Activated gamma-delta T cell treated with Interleukin-2 at 50 U/mL for 16 hours (primary cell): Measurements from ENCODE around the gene TMEM151B.
A peak's percentile ranks its signal among the peaks of the same experiment; 100 is the strongest.
"Not testable (repeated sequence)": the region's sequence is repeated elsewhere in the genome, so short reads cannot be mapped to it uniquely, and the experiment has no call there.

ENCODE experiments used
- DNase-seq: peaks from one replicate; pipeline ENCODE4 v3.0.0-alpha.2; 2020

TMEM151B gene

GRCh38 chr6:44269921-44270525 lies at the start of gene TMEM151B:
Gene TMEM151B, plus strand, starts transcription at chr6:44270450. Its CDS starts 293 bp downstream, at chr6:44270743.
- DNase-seq = peak; percentile 25

- no peak for DNase-seq
Observed at GRCh38 chr6:44220913-44221290, 49.3 kb upstream of the TMEM151B start.

GRCh38 chr6:44221291-44221960 lies 48.8 kb upstream of the TMEM151B start:
- peak; percentile 66 for DNase-seq

GRCh38 chr6:44221961-44222335 lies 48.3 kb upstream of the TMEM151B start:
- no peak for DNase-seq

- no peak for DNase-seq
Observed at GRCh38 chr6:44222486-44223318, 47.5 kb upstream of the TMEM151B start.

GRCh38 chr6:44223319-44224028 lies 46.8 kb upstream of the TMEM151B start, which contains the start of gene SLC29A1:
Gene SLC29A1, plus strand, starts transcription at chr6:44223595. Its CDS starts 3,719 bp downstream, at chr6:44227314.
- DNase-seq = peak; percentile 78

- no peak for DNase-seq
Observed at GRCh38 chr6:44224029-44224964, 46.0 kb upstream of the TMEM151B start.

- no peak for DNase-seq
Observed at GRCh38 chr6:44224965-44225305, 45.3 kb upstream of the TMEM151B start.

- no peak for DNase-seq
Observed at GRCh38 chr6:44225579-44226325, 44.5 kb upstream of the TMEM151B start.

- DNase-seq = no peak
Observed at GRCh38 chr6:44226368-44227147, 43.7 kb upstream of the TMEM151B start.

- no peak for DNase-seq
Observed at GRCh38 chr6:44227148-44227793, 43.0 kb upstream of the TMEM151B start.

GRCh38 chr6:44228031-44228430 lies 42.2 kb upstream of the TMEM151B start:
- DNase-seq = no peak

GRCh38 chr6:44228433-44228832 lies 41.8 kb upstream of the TMEM151B start:
- no peak for DNase-seq

- DNase-seq = no peak
Observed at GRCh38 chr6:44228836-44229235, 41.4 kb upstream of the TMEM151B start.

- no peak for DNase-seq
Observed at GRCh38 chr6:44229376-44230033, 40.7 kb upstream of the TMEM151B start.

GRCh38 chr6:44230034-44230675 lies 40.1 kb upstream of the TMEM151B start:
- DNase-seq = no peak

- not testable (repeated sequence) for DNase-seq
Observed at GRCh38 chr6:44231426-44231825, 38.8 kb upstream of the TMEM151B start.

GRCh38 chr6:44232676-44233566 lies 37.3 kb upstream of the TMEM151B start:
- DNase-seq = no peak
